Measurements from ENCODE around the gene RBFA. TPM values are rescaled to one million over a fixed set of nuclear protein-coding genes. Genes with fewer than 3 reads are reported as not detected.

RBFA gene
- total and polyA plus RNA-seq, 2 donors (not counting 3 experiments of a cell fraction or from before 2014, with no cell fraction given) = 27.4 to 34.8 TPM

- Histone ChIP-seq H3K9me1 (replicated peaks; ENCODE audit: control insufficient read depth, extremely low read depth, insufficient read depth, low read length) (no peaks in the 10 kb centered on the region), H3K4me1 (ENCODE audit: control insufficient read depth, extremely low read depth, insufficient read depth, low read length) (no peaks in the 10 kb centered on the region), H3K4me3 (replicated peaks in 1 of 3; ENCODE audit: insufficient read depth in 1 of 3, low read depth in 1 of 3, low read length in 3 of 3) (no peak overlapping the region), H3K9me3 (replicated peaks; ENCODE audit: control insufficient read depth, insufficient read depth, low read length) (peaks cover 2% of the 10 kb centered on the region), H3K27me3 (ENCODE audit: control insufficient read depth in 2 of 2, insufficient read depth in 2 of 2, low read length in 2 of 2) (no peaks in the 10 kb centered on the region), H3K27ac (ENCODE audit: insufficient read depth, low read depth, low read length) (no peak overlapping the region), H2AFZ (ENCODE audit: low read depth, low read length) (no peak overlapping the region), H3K36me3 (ENCODE audit: control insufficient read depth in 2 of 2, extremely low read depth in 1 of 2, insufficient read depth in 2 of 2, low read length in 2 of 2) (no peaks in the 10 kb centered on the region), H3K9ac (replicated peaks; ENCODE audit: extremely low read depth, insufficient read depth, low read length) (no peak overlapping the region), H3K79me2 (ENCODE audit: control insufficient read depth, insufficient read depth, low read length) (no peaks in the 10 kb centered on the region), H3K4me2 (ENCODE audit: insufficient read depth, low read length) (no peak overlapping the region), H4K20me1 (replicated peaks; ENCODE audit: control insufficient read depth, extremely low read depth, insufficient read depth, low read length) (no peaks in the 10 kb centered on the region)
- dilution Hi-C loops (cut with MboI; ENCODE audit: extremely low pct_ligation_motif_present, low sequenced_read_pairs) = no loop called here
- intact Hi-C loops (cut with micrococcal nuclease) = no loop called here
- DNase-seq (ENCODE audit: low read depth, low spot score) = no peak
- POLR2A ChIA-PET = no interaction called here
- CTCF ChIA-PET = no interaction called here
- FAIRE-seq = no peak
- no TSS peak for BruUV-seq (replicated peaks)
- TF ChIP-seq JUN (IDR thresholded peaks at IDR 0.05; ENCODE audit: borderline replicate concordance, insufficient read depth, insufficient read length, low read depth) (no peak), POLR2A (IDR thresholded peaks at IDR 0.05; ENCODE audit: low read depth, low read length) (no peak), MAX (IDR thresholded peaks at IDR 0.05; ENCODE audit: insufficient read depth, insufficient read length) (no peak), GATA2 (IDR thresholded peaks at IDR 0.05; ENCODE audit: insufficient read depth, insufficient read length, low read depth, low read length) (no peak), POLR2AphosphoS5 (IDR thresholded peaks at IDR 0.05; ENCODE audit: insufficient read depth, low read depth, low read length) (no peak), CTCF (IDR thresholded peaks at IDR 0.05; ENCODE audit: extremely low read depth in 1 of 2, insufficient read depth in 1 of 2, low read depth in 1 of 2, low read length in 2 of 2) (no peak), MYC (IDR thresholded peaks at IDR 0.05; ENCODE audit: low read depth, low read length) (no peak), EZH2 (IDR thresholded peaks at IDR 0.05; ENCODE audit: borderline replicate concordance, low read depth, low read length, severe bottlenecking) (no peak), FOS (IDR thresholded peaks at IDR 0.05; ENCODE audit: borderline replicate concordance, insufficient read depth, low read length) (no peak)
These were observed 25.7 kb downstream of the RBFA start for GRCh38 chr18:80059945-80060344.
